HG03135 (cell line): ENCODE measurements around the gene ZC3H10.
"Not testable (repeated sequence)": the region's sequence is repeated elsewhere in the genome, so short reads cannot be mapped to it uniquely, and the experiment has no call there.

Source experiments
- ATAC-seq: cut with Tn5 transposase; IDR thresholded peaks from one replicate; pipeline ENCODE4 v1.9.1; 2021; ENCODE audit warnings: mild to moderate bottlenecking, moderate library complexity; ENCODE audit not compliant: unreplicated experiment

ZC3H10 gene

GRCh38 chr12:56153678-56154065, 35.6 kb downstream of the ZC3H10 start:
- ATAC-seq = no peak

GRCh38 chr12:56154246-56154771, 36.2 kb downstream of the ZC3H10 start:
- ATAC-seq = no peak

- ATAC-seq = no peak
Measured at GRCh38 chr12:56154818-56155217, 36.8 kb downstream of the ZC3H10 start.

- ATAC-seq = no peak
Measured at GRCh38 chr12:56155256-56155845, 37.3 kb downstream of the ZC3H10 start.

- ATAC-seq = not testable (repeated sequence)
Measured at GRCh38 chr12:56156464-56157200, 38.6 kb downstream of the ZC3H10 start.

GRCh38 chr12:56157201-56158028, 39.3 kb downstream of the ZC3H10 start:
- ATAC-seq = peak; percentile 27

- peak; percentile 81 for ATAC-seq
Measured at GRCh38 chr12:56158029-56158925, 40.2 kb downstream of the ZC3H10 start, which contains the start of gene MYL6. Gene MYL6, plus strand, starts transcription at chr12:56158359. Its CDS starts 43 bp downstream, at chr12:56158402.

- no peak for ATAC-seq
Measured at GRCh38 chr12:56158926-56159461, 40.9 kb downstream of the ZC3H10 start.

GRCh38 chr12:56159482-56160192, 41.6 kb downstream of the ZC3H10 start:
- ATAC-seq = no peak

GRCh38 chr12:56160193-56160763, 42.2 kb downstream of the ZC3H10 start:
- ATAC-seq = no peak

GRCh38 chr12:56160894-56161689, 43.0 kb downstream of the ZC3H10 start:
- ATAC-seq = no peak

- ATAC-seq = no peak
Measured at GRCh38 chr12:56161690-56162351, 43.8 kb downstream of the ZC3H10 start.

GRCh38 chr12:56162468-56163290, 44.6 kb downstream of the ZC3H10 start:
- ATAC-seq = no peak

- ATAC-seq = no peak
Measured at GRCh38 chr12:56163533-56164344, 45.7 kb downstream of the ZC3H10 start.

GRCh38 chr12:56164345-56164729, 46.3 kb downstream of the ZC3H10 start:
- ATAC-seq = no peak

- ATAC-seq = no peak
Measured at GRCh38 chr12:56165369-56165768, 47.3 kb downstream of the ZC3H10 start.
